HUES64 (cell line): ENCODE measurements around the gene NUTM1.
"Not testable (repeated sequence)": the region's sequence is repeated elsewhere in the genome, so short reads cannot be mapped to it uniquely, and the experiment has no call there.

Experiments used
- H3K27ac ChIP-seq: 2 replicates; pipeline ENCODE4 v1.7.0; 2013; ENCODE audit warnings: low read depth, low read length, inconsistent platforms
- H3K27me3 ChIP-seq: 2 replicates; pipeline ENCODE4 v1.6.1; 2013; ENCODE audit warnings: mild to moderate bottlenecking, low read length; ENCODE audit not compliant: insufficient read depth
- H3K36me3 ChIP-seq: 2 replicates; pipeline ENCODE4 v1.6.1; 2013; ENCODE audit warnings: mild to moderate bottlenecking, low read length; ENCODE audit not compliant: insufficient read depth
- H3K4me1 ChIP-seq: 2 replicates; pipeline ENCODE4 v1.6.1; 2013; ENCODE audit warnings: mild to moderate bottlenecking, low read length, moderate library complexity; ENCODE audit not compliant: insufficient read depth
- H3K4me3 ChIP-seq: 2 replicates; pipeline ENCODE4 v1.5.1; 2013; ENCODE audit warnings: mild to moderate bottlenecking, low read length, moderate library complexity
- H3K9ac ChIP-seq: 2 replicates; pipeline ENCODE4 v1.6.1; 2013; ENCODE audit warnings: mild to moderate bottlenecking, low read depth, low read length
- H3K9me3 ChIP-seq: 2 replicates; pipeline ENCODE4 v1.6.1; 2013; ENCODE audit warnings: low read depth, low read length; ENCODE audit not compliant: insufficient read depth
- WGBS: fragments of 150-250, 120-280 bp; methylation state at CpG from one replicate; pipeline ENCODE4 v1.1.7; 2013; ENCODE audit warnings: missing lambda C conversion rate; 5-methylcytosine and 5-hydroxymethylcytosine counted together

NUTM1 gene

DNA sequence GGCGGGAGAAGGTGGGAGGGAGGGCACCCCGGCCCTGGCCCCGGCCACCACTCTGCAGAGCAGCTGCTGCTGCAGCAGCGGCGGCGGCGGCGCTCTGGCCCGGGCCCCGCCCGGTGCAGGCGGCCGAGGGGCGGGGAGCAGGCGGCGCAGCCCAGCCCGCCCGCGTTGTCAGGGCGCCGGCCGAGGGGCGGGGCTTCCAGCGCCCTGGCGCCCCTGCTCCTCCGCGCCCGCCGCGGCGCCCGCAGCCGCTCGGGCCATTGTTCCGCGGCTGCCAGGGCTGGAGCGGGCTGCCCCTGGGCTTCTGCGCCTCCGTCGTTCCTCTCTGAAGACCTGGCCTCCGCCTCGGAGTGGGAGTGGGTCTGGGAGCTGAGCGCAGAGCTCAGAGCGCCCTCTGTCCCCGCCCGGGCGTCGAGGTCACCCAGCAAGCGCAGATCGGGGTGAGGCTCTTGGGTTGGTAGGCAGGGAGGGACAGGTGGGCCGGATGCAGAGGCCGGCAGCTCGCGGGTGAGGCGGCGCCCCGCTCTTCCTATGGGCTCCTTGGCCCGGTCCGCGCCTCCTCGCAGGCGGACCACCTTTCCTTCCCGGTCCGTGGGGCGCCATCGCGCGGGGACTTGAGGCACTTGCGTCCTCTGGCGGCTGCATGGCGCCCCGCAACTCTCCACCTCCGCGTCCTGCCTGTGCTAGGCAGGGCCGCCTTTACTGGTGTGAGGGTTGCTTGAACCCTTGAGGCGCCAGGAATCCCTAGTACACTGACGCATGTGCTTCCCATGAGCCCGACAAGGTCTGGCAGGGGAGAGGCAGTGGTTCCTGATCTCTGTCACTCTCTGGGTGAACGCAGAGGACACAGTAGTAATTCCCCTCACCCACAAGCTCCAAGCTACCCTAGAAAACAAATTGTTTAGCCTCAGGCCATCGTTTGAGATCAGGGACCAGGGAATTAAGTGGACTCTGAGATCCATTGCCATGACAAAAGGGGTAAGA lies 24.3 kb downstream of the NUTM1 start, which contains the start of gene LPCAT4:
TSS of gene LPCAT4 (minus strand) at position 96 of the 981 bp plus-strand sequence. CDS start 96 bp downstream, outside the sequence.
- Histone ChIP-seq H3K27ac (peak within 1 kb of the TSS; percentile 99), H3K4me3 (peak within 1 kb of the TSS; percentile 98), H3K9me3 (no peaks in the 10 kb centered on the region), H3K9ac (peak within 1 kb of the TSS; percentile 97), H3K36me3 (peaks cover 24% of the 10 kb centered on the region), H3K27me3 (no peaks in the 10 kb centered on the region), H3K4me1 (peaks cover 6% of the 10 kb centered on the region)
- under 1% methylated on average over 80 of the region's 80 CpGs for WGBS

DNA sequence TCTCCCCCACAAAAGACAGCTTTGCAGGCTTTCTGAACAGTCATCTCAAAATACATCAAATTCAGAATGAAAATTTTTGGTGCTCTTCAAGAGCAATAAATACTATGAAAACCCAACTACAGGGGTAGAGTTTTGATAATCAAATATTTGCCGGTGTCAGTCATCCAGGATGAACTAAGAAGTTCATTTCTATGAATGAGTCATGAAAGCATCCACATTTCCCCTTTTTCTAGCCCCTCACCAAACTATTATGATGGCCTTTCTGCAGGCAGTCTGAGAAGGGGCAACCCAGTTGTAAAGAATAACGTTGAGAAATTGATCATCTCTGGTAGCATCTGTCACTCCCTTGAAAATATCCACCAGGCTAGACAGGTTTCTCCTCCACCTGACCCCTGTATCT lies 27.0 kb downstream of the NUTM1 start:
- Histone ChIP-seq H3K27me3 (no peaks in the 10 kb centered on the region), H3K4me1 (peaks cover 6% of the 10 kb centered on the region), H3K4me3 (no peak overlapping the region), H3K36me3 (0 out of 2 replicates have a peak, but pooled peaks cover under 1% of the 10 kb centered on the region), H3K9ac (no peak overlapping the region), H3K9me3 (0 out of 2 replicates have a peak, but pooled peaks cover 7% of the 10 kb centered on the region), H3K27ac (no peak overlapping the region)
- 80% methylated on average over 1 of the region's 2 CpGs for WGBS

DNA sequence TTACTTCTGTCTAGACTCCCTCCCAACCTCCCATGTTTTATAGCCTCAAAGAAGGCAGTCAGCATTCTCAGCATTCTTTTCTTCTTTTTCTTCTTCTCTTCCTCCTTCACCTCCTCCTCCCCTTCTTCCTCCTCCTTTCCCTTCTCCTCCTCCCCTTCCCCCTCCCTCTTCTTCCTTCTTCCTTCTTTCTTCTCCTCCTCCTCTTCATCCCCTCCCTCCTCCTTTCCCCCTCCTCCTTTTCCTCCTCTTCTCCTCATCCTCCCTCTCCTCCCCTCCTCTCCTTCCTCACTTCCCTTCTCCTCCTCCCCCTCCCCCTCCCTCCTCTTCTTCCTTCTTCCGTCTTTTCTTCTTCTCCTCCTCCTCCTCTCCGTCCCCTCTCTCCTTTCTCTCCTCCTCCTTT lies 27.5 kb downstream of the NUTM1 start:
- Histone ChIP-seq H3K27ac (no peak overlapping the region), H3K27me3 (no peaks in the 10 kb centered on the region), H3K9me3 (0 out of 2 replicates have a peak, but pooled peaks cover 7% of the 10 kb centered on the region), H3K9ac (no peak overlapping the region), H3K4me3 (no peak overlapping the region), H3K36me3 (no peaks in the 10 kb centered on the region), H3K4me1 (peaks cover 4% of the 10 kb centered on the region)
- 19% methylated on average over 2 of the region's 2 CpGs for WGBS

DNA sequence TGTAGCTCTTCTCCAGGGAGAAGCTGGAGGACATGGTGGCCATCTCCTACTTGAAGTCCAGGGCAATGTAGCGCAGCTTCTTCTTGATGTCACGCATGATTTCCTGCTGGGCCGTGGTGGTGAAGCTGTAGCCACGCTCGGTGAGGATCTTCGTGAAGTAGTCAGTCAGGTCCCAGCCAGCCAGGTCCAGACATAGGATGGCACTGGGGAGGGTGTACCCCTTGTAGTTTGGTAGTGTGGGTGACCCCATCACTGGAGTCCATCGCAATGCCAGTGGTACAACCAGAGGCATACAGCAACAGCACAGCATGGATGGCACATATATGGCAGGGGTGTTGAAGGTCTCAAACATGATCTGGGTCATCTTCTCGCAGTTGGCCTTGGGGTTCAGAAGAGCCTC lies 30.8 kb downstream of the NUTM1 start:
- no peak overlapping the region for H3K9ac ChIP-seq
- H3K4me1 ChIP-seq = peaks cover 3% of the 10 kb centered on the region; the same call in 1 of the 2 replicates
- H3K9me3 ChIP-seq = 0 out of 2 replicates have a peak, but pooled peaks cover 7% of the 10 kb centered on the region
- no peak overlapping the region for H3K27ac ChIP-seq
- H3K36me3 ChIP-seq = no peaks in the 10 kb centered on the region
- WGBS = 94% methylated on average over 8 of the region's 8 CpGs
- H3K27me3 ChIP-seq = peaks cover 3% of the 10 kb centered on the region
- H3K4me3 ChIP-seq = no peak overlapping the region

DNA sequence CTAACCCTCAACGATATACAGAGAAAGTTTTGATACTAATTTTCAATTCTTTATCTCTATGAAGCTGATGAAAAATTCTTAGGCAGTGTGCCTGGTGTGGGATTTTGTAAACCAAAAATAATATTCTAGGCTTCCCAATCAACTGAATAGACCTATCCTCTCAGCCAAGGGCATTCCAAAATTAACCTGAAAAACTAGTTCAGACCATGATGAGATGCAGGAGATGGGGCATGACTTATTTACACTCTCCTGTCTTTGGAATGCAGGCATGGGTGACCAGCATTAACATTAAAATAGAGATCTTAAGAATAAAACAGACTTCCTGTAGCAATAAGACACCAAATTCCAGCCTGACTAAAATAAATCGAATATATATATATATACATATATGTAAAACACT lies 31.7 kb downstream of the NUTM1 start:
- no CpG with 5 or more reads among the region's 2 CpGs for WGBS
- Histone ChIP-seq H3K9me3 (0 out of 2 replicates have a peak, but pooled peaks cover 7% of the 10 kb centered on the region), H3K9ac (no peak overlapping the region), H3K4me1 (peaks cover 3% of the 10 kb centered on the region; the same call in 1 of the 2 replicates), H3K4me3 (no peak overlapping the region), H3K27me3 (peaks cover 3% of the 10 kb centered on the region), H3K27ac (no peak overlapping the region), H3K36me3 (no peaks in the 10 kb centered on the region)

DNA sequence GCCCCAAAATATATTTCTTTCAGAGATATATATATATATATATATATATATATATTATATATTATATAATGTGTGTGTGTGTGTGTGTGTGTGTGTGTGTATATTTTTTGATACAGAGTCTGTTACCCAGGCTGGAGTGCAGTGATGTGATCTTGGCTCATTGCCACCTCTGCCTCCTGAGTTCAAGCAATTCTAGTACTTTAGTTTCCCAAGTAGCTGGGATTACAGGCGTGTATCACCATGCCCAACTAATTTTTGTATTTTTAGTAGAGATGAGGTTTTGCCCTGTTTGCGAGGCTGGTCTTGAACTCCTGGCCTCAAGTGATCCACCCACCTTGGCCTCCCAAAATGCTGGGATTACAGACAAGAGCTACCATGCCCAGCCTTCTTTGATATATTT lies 32.4 kb downstream of the NUTM1 start:
- H3K27me3 ChIP-seq, H3K9me3 ChIP-seq, H3K4me1 ChIP-seq, H3K9ac ChIP-seq, H3K4me3 ChIP-seq, H3K36me3 ChIP-seq, H3K27ac ChIP-seq: not testable (repeated sequence)
- 83% methylated on average over 1 of the region's 2 CpGs for WGBS

DNA sequence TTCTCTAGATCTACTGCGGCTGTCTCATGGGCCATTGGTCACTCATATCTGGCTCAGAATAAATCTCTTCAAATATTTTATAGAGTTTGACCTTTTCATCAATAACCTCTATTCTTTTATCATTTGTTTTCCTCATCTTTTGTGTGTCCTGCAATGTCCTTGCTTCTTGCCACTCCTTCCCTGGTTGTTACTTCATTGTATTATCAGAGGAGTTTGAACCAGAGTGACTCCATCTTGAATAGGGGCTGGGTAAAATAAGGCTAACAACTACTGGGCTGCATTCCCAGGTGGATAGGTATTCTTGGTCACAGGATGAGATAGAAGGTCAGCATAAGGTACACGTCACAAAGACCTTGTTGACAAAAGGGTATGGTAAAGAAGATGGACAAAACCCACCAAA lies 33.7 kb downstream of the NUTM1 start:
- Histone ChIP-seq H3K36me3 (no peaks in the 10 kb centered on the region), H3K27ac (no peak overlapping the region), H3K27me3 (peaks cover 3% of the 10 kb centered on the region), H3K4me3 (no peak overlapping the region), H3K4me1 (peaks cover 3% of the 10 kb centered on the region; the same call in 1 of the 2 replicates), H3K9ac (no peak overlapping the region), H3K9me3 (0 out of 2 replicates have a peak, but pooled peaks cover 7% of the 10 kb centered on the region)
- 96% methylated on average over 2 of the region's 2 CpGs for WGBS

DNA sequence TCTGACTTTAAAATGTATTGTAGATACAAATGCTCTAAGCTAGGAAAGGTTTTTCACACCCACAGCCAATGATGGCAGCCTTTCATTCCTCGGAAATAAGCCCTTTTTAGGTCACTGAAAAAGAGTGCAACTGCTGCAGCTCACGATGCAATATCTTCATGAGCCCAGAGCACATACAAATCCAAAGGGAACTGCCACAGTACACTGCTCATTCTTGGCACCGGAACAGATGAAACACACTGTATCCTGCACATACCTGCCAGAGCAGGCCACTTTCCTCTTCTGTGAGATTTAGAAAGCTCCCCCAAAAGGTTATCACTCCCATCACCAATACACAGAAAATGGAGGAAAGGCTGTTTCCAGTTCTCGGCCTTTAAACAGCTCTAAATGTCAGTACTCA lies 37.4 kb downstream of the NUTM1 start:
- H3K4me3 ChIP-seq, H3K27ac ChIP-seq, H3K27me3 ChIP-seq, H3K9ac ChIP-seq, H3K36me3 ChIP-seq, H3K4me1 ChIP-seq, H3K9me3 ChIP-seq: not testable (repeated sequence)
- 98% methylated on average over 3 of the region's 4 CpGs for WGBS

DNA sequence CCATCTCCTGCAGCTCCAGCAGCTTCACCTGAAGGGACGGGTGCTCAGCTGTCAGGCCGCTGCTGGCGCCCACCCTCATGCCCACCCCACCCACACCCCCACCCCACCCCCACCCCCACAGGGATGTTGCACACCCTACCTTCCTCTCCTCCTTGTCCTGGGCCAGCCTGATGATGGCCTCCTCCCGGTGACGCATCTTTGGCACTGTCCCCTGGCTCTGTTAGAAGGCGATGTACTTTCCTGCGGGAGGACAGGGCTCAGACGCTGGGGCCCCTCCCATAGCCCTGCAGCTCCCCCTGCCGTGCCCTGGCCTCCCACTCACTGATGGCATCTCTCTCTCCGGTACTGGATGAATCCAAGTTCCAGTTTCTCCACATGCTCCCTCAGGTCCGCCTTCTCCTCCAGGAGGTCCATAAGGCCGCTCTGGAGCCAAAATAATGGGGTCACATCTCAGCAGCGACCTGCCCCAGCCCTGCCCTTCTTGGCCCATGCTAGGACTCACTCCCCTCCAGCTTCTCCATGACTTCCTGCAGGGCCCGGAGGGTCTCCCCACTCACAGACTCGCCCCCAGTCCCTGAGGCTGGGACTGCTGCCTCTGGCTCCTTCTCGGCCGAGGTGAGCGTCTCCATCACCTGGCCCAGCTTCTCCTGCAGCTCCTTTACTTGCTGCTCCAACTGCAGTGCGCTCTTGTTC lies 38.9 kb downstream of the NUTM1 start:
- not testable (repeated sequence) for H3K36me3 ChIP-seq, H3K27me3 ChIP-seq, H3K4me1 ChIP-seq, H3K27ac ChIP-seq, H3K4me3 ChIP-seq, H3K9ac ChIP-seq, H3K9me3 ChIP-seq
- whole genome bisulfite sequencing = no CpG with 5 or more reads among the region's 19 CpGs

DNA sequence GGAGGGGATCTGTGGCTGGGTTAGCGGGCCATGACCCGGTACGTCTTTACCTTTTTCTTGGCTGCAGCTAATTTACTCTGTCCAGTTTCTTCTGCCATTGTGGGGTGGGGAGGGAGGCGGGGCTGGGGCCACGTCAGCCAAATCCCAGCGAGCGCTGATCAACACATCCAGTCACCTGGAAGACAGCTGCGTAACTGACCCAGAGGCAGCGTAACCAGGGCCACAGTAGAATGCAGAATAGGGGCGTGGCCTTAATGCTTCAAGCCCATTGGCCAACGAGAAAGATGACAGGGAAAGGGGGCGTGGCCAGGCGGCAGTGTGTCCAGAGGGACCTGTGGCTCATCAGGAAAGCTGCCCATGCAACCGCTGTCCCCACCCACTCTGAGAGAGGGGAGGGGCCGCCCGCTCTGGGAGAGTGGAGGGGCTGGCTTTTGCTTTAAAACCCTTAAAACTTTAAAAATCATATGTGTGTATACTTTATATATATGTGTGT lies 46.5 kb downstream of the NUTM1 start:
- not testable (repeated sequence) for H3K9me3 ChIP-seq, H3K4me1 ChIP-seq, H3K27me3 ChIP-seq, H3K4me3 ChIP-seq, H3K27ac ChIP-seq, H3K36me3 ChIP-seq, H3K9ac ChIP-seq
- WGBS = no CpG with 5 or more reads among the region's 16 CpGs

DNA sequence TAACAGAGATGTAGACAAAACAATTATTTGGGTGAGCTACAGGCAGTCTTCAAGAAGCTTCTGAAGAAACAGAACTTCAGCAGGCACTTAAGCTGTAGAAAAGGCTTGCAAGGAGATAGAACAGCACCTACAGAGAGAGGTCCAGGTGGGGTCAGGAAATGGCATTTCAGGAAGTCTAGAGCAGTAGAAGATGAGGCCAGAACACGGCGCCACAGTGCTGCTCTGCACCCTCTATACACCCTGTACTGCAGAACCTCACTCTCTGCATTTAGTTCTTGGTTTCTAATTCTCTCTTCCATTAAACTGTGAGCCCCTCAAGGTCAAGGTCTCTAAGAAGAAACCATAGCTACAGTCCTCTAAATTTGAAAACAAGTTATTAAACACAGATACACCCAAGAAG lies 49.9 kb downstream of the NUTM1 start:
- H3K9me3 ChIP-seq, H3K36me3 ChIP-seq, H3K4me1 ChIP-seq, H3K27me3 ChIP-seq, H3K4me3 ChIP-seq, H3K9ac ChIP-seq, H3K27ac ChIP-seq: not testable (repeated sequence)
- no CpG with 5 or more reads among the region's 2 CpGs for WGBS
